ENCODE measurements around the gene GPX3.

GPX3 gene

DNA sequence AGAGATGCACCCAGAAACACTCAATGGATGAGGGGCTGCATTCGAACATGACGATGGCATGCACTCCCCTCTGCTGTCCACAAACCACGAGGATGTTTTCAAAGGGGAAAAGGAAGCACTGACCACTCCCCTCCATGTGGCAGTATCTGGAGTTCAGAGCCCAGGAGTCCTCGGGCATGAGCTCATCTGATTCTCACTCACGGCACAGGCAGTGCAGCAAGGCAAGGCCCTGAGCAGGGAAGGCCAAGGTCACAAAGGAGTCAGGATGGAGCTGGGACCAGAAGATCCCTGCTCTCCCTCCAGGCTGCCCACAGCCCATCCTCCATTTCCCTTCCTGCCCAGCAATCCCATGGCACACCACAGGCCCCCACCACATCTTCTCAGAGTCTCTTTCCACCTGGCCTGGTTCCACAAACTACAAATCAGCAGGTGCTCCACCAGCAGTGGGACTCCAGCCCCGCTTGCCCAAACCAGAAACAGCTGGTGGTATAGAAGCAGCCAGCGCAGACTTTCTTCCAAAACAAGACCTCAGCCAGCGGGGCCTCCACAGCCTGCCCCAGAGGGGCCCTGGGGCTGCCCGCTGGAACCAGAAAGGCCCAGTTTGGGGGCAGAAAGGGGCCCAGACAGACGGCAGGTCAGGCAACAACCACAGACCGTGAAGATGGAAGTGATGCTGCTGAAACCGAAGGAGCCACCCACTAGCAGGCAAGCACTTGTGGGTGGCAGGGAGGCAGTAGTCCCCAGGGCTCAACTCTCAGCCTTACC lies 48.2 kb downstream of the GPX3 start:
- peak; percentile 74 for DNase-seq (ENCODE audit: low read depth)
- TF ChIP-seq, protein P1, sequence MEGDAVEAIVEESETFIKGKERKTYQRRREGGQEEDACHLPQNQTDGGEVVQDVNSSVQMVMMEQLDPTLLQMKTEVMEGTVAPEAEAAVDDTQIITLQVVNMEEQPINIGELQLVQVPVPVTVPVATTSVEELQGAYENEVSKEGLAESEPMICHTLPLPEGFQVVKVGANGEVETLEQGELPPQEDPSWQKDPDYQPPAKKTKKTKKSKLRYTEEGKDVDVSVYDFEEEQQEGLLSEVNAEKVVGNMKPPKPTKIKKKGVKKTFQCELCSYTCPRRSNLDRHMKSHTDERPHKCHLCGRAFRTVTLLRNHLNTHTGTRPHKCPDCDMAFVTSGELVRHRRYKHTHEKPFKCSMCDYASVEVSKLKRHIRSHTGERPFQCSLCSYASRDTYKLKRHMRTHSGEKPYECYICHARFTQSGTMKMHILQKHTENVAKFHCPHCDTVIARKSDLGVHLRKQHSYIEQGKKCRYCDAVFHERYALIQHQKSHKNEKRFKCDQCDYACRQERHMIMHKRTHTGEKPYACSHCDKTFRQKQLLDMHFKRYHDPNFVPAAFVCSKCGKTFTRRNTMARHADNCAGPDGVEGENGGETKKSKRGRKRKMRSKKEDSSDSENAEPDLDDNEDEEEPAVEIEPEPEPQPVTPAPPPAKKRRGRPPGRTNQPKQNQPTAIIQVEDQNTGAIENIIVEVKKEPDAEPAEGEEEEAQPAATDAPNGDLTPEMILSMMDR (IDR thresholded peaks at IDR 0.05; ENCODE audit: insufficient read depth, low read depth, low read length, missing control alignments): no peak
- peak overlapping the region; percentile 13; the same call in 1 of the 2 replicates for H3K4me3 ChIP-seq (ENCODE audit: low read depth, low read length)

DNA sequence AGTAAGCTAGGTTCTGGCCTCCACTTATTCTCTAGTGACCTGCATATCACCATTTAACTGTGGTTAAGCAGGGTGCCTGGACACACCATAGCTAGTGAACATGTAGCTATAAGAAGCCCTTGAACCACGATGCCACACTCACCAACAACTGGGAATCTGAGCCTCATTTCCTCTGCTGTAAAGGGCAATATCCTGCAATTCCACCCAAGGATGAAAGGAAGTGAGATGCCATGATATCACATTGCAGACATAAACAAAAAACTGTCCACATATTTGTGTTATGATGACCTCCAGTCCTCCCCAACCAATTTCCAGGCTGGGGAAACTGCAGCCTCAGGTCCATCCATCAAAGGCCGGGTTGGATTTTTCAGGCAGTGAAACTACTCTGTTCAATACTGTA lies 50.1 kb downstream of the GPX3 start:
- TF ChIP-seq, protein P1 (IDR thresholded peaks at IDR 0.05; ENCODE audit: insufficient read depth, low read depth, low read length, missing control alignments): no peak
- no peak overlapping the region; the same call in 1 of the 2 replicates for H3K4me3 ChIP-seq (ENCODE audit: low read depth, low read length)
- DNase-seq (ENCODE audit: low read depth): no peak

DNA sequence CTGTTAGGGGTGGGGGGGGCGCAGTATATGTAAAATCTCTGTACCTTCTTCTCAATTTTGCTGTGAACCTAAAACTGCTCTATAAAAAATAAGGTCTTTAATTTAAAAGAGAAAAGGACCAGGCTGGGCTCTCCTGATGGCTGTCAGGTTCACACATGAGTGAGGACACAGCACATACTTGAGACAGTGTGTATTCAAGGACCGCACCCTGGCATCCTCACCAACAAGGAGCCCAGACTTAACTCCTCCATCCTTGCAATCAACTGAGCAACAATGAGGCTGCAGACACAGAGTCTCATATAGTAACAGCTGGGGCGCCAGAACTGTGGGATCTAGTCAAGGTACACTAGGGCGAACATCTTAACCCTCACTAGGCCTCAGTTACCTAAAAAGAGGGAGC lies 50.6 kb downstream of the GPX3 start:
- TF ChIP-seq, protein P1 (IDR thresholded peaks at IDR 0.05; ENCODE audit: insufficient read depth, low read depth, low read length, missing control alignments): no peak
- H3K4me3 ChIP-seq (ENCODE audit: low read depth, low read length): no peak overlapping the region
- DNase-seq (ENCODE audit: low read depth): no peak

DNA sequence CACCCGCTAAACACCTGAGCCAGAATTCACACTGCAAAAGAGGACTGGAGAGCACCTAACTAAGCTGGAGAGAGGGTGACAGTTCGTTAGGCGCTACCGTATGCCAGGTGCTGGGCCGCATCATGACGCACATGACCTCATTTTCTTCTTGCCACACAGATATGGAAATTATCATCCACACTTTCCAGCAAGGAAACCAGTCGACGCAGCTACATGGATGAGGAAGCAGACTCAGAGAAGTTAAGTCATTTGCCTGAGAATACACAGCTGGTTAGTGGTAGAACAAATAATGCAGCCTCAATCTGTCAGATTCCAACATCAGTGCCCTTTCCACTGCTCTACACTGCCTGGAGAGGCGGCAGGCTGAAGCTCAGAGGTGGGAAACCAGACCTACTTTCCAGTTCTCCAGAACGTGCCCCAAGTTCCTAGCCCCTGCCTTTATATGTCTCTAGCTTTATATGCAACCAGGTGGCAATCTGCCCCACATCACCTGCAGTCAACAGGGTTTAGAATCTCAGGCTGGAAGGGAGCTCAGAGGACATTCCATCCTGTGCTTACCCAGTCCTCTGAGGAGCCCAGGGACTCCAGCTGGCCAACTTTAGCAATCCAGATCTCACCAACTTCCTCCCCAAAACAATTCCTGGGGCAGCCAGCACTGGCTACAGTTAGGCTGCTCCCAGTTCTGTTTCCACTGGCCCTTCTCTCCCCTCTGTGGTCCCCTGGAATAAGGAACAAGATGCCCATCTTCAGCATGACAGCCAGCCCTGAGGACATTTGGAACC lies 51.6 kb downstream of the GPX3 start:
- DNase-seq (ENCODE audit: low read depth): no peak
- H3K4me3 ChIP-seq (ENCODE audit: low read depth, low read length): no peak overlapping the region
- TF ChIP-seq, protein P1 (IDR thresholded peaks at IDR 0.05; ENCODE audit: insufficient read depth, low read depth, low read length, missing control alignments): no peak

DNA sequence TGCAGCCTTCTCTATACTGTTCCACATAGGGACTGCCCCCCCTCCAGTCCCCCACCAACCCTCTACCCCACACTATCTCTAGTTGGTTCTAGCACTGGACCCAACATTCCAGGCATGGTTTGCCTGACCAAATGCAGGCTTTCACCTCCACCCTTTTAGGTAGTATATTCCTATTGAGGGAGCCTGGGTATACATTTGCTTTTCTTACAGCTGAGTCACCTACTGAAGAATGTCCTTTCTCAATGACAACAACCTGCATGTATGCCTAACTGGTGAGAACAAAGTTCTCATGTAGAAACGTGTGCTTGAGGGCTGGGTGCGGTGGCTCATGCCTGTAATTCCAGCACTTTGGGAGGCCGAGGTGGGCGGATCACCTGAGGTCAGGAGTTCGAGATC lies 52.2 kb downstream of the GPX3 start:
- no peak overlapping the region for H3K4me3 ChIP-seq (ENCODE audit: low read depth, low read length)
- DNase-seq (ENCODE audit: low read depth): no peak
- TF ChIP-seq, protein P1 (IDR thresholded peaks at IDR 0.05; ENCODE audit: insufficient read depth, low read depth, low read length, missing control alignments): no peak

DNA sequence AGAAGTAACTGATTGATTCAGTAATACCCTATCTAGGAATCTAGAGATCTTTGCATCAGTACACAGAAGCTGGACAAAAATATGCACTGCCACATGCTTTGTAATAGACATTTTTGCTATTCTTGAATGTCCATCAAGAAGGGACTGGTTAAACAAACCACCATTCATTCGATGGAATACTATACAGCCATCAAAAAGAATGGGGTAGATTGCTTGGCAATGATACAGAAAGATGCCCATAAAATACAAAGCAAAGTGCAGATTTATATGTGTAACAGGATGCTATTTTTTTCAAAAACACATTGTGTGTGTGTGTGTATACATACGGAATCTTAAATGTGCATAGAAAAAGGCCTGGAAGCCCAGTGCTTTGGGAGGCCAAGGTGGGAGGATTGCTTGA lies 52.9 kb downstream of the GPX3 start:
- no peak overlapping the region for H3K4me3 ChIP-seq (ENCODE audit: low read depth, low read length)
- TF ChIP-seq, protein P1 (IDR thresholded peaks at IDR 0.05; ENCODE audit: insufficient read depth, low read depth, low read length, missing control alignments): no peak
- no peak for DNase-seq (ENCODE audit: low read depth)
